Right atrium auricular region (tissue), 2 donors: Measurements from ENCODE around the gene SAP30L. TPM values are rescaled to one million over a fixed set of nuclear protein-coding genes. Genes with fewer than 3 reads are reported as not detected.

Experiments
- DNase-seq: peaks from one replicate; pipeline ENCODE4 v3.0.0-alpha.2; 2019; ENCODE audit warnings: low spot score
- H3K27ac ChIP-seq, 2 donors: fragments of 200-600 bp; sonication (generic); 1 replicate in 1 of 2; 2 replicates in 1 of 2; pipeline ENCODE4 v1.5.1; 2016 to 2019
- H3K27me3 ChIP-seq, 2 donors: fragments of 200-600 bp; sonication (generic); one replicate each; pipeline versions ENCODE4 v1.5.1 to v1.6.0; 2017 to 2019
- H3K36me3 ChIP-seq: fragments of 200-600 bp; sonication (generic); one replicate; pipeline ENCODE4 v1.5.1; 2016
- H3K4me1 ChIP-seq, 2 donors: fragments of 200-600 bp; sonication (generic); one replicate each; pipeline versions ENCODE4 v1.5.1 to v1.6.0; 2017 to 2019
- H3K4me3 ChIP-seq, 2 donors: fragments of 200-600 bp; sonication (generic); 1 replicate in 1 of 2; 2 replicates in 1 of 2; pipeline ENCODE4 v1.5.1; 2017 to 2019; ENCODE audit warnings: mild to moderate bottlenecking in 1 of 2, moderate library complexity in 1 of 2
- H3K9me3 ChIP-seq, 2 donors: fragments of 200-600 bp; sonication (generic); one replicate each; pipeline ENCODE4 v1.5.1; 2019
- total RNA-seq, 2 donors: library from RNA; depleted of rRNA; stranded (reverse); fragments of >200 nt; gene quantifications; one replicate each; pipeline ENCODE4 v1.1.0, GENCODE V29; 2016
- TF ChIP-seq, protein P1 (sequence below), 2 donors: fragments of 200-600 bp; sonication (generic); IDR thresholded peaks; one replicate each; pipeline ENCODE4 v1.5.1; 2019; ENCODE audit warnings: antibody characterized with exemption in 2 of 2

The SAP30L gene
- total RNA-seq: 10 to 100 TPM; 17.1 to 18.9 TPM

- Histone ChIP-seq H3K36me3 (no peaks in the 10 kb centered on the region), H3K4me3 (peak within 1 kb of the TSS; percentile 94 to 97), H3K27me3 (no peaks in the 10 kb centered on the region), H3K4me1 (peaks cover 0 to 36% of the 10 kb centered on the region in 2 donors), H3K27ac (peak within 1 kb of the TSS; percentile 78 to 79), H3K9me3 (no peaks in the 10 kb centered on the region)
- TF ChIP-seq, protein P1, sequence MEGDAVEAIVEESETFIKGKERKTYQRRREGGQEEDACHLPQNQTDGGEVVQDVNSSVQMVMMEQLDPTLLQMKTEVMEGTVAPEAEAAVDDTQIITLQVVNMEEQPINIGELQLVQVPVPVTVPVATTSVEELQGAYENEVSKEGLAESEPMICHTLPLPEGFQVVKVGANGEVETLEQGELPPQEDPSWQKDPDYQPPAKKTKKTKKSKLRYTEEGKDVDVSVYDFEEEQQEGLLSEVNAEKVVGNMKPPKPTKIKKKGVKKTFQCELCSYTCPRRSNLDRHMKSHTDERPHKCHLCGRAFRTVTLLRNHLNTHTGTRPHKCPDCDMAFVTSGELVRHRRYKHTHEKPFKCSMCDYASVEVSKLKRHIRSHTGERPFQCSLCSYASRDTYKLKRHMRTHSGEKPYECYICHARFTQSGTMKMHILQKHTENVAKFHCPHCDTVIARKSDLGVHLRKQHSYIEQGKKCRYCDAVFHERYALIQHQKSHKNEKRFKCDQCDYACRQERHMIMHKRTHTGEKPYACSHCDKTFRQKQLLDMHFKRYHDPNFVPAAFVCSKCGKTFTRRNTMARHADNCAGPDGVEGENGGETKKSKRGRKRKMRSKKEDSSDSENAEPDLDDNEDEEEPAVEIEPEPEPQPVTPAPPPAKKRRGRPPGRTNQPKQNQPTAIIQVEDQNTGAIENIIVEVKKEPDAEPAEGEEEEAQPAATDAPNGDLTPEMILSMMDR (IDR thresholded peaks at IDR 0.05): no peak
- DNase-seq: peak; percentile 94
These were observed at the start of gene SAP30L for GRCh38 chr5:154445422-154446194. SAP30L (plus strand) TSS chr5:154445997; CDS start chr5:154446605, 608 bp downstream.

- H3K9me3 ChIP-seq: no peaks in the 10 kb centered on the region
- TF ChIP-seq, protein P1 (IDR thresholded peaks at IDR 0.05): no peak
- H3K4me3 ChIP-seq: no peak overlapping the region
- no peaks in the 10 kb centered on the region for H3K36me3 ChIP-seq
- no peaks in the 10 kb centered on the region for H3K27me3 ChIP-seq
- H3K27ac ChIP-seq: no peak overlapping the region
- H3K4me1 ChIP-seq: peaks cover 0 to 3% of the 10 kb centered on the region in 2 donors
- no peak for DNase-seq
These were observed 49.7 kb upstream of the SAP30L start for GRCh38 chr5:154396128-154396527.

DNA sequence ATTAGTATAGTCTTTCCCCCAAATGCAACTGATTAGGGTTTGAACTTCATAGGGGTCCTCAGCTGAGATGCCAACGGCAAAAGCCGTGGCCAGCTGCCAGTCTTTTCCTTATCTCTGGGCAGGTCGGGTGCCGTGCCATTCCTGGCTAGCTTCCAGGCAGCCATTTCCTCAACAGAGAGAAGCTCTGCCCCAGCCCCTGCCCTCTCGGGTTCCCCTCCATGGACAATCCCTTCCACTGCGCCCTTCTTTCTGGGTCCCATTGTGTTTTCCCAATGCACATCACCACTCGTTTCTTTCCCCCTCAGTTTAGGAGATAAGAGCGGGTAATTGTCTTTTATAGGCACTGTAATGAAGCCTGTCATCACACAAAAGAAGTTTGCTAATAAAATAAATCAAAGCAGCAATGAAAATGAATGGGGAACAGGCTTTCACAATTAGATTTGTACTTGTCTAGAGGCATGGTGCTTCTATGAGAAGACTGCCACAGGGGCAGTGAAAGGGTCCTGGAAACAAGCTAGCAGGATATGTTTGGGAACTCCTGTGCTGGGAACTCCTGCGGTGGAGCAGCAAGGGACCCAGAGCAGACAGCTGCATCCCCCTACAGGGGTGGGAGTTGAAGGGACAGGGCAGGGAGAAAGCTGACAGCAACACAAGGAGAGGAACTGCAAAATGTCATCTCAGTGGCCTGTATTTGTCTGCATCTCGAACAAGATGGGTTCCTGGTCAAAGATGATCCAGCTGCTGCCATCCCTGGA is 48.0 kb upstream of the SAP30L start:
- no peak overlapping the region for H3K4me3 ChIP-seq
- DNase-seq: no peak
- no peaks in the 10 kb centered on the region for H3K36me3 ChIP-seq
- TF ChIP-seq, protein P1 (IDR thresholded peaks at IDR 0.05): no peak
- H3K27ac ChIP-seq: no peak overlapping the region
- peaks cover 0 to 3% of the 10 kb centered on the region in 2 donors for H3K4me1 ChIP-seq
- no peaks in the 10 kb centered on the region for H3K9me3 ChIP-seq
- no peaks in the 10 kb centered on the region for H3K27me3 ChIP-seq

GRCh38 chr5:154400678-154401077 is 45.1 kb upstream of the SAP30L start:
- Histone ChIP-seq H3K27me3 (no peaks in the 10 kb centered on the region), H3K36me3 (no peaks in the 10 kb centered on the region), H3K27ac (no peak overlapping the region), H3K4me1 (peaks cover 0 to 12% of the 10 kb centered on the region in 2 donors), H3K9me3 (no peaks in the 10 kb centered on the region), H3K4me3 (no peak overlapping the region)
- no peak for DNase-seq
- TF ChIP-seq, protein P1 (IDR thresholded peaks at IDR 0.05): no peak

GRCh38 chr5:154401355-154401754 is 44.4 kb upstream of the SAP30L start:
- Histone ChIP-seq H3K27me3 (no peaks in the 10 kb centered on the region), H3K4me3 (no peak overlapping the region), H3K9me3 (no peaks in the 10 kb centered on the region), H3K4me1 (peaks cover 0 to 12% of the 10 kb centered on the region in 2 donors), H3K27ac (no peak overlapping the region), H3K36me3 (no peaks in the 10 kb centered on the region)
- DNase-seq: no peak
- TF ChIP-seq, protein P1 (IDR thresholded peaks at IDR 0.05): no peak
